Muscle layer of colon (tissue), 2 donors: ENCODE data around the gene RSL1D1.
"Not testable (repeated sequence)": the region's sequence is repeated elsewhere in the genome, so short reads cannot be mapped to it uniquely, and the experiment has no call there.

Source experiments
- H3K27ac ChIP-seq: one replicate; pipeline ENCODE4 v1.7.0; 2013; ENCODE audit warnings: low read depth, mild to moderate bottlenecking, low read length, moderate library complexity
- H3K27me3 ChIP-seq, 2 donors: one replicate each; pipeline ENCODE4 v1.7.0; 2013; ENCODE audit warnings: low read length in 2 of 2, mild to moderate bottlenecking in 2 of 2; ENCODE audit not compliant: insufficient read depth in 2 of 2, control insufficient read depth in 1 of 2
- H3K36me3 ChIP-seq: one replicate; pipeline ENCODE4 v1.7.0; 2013; ENCODE audit warnings: mild to moderate bottlenecking, low read length; ENCODE audit not compliant: insufficient read depth
- H3K4me1 ChIP-seq: one replicate; pipeline ENCODE4 v1.7.0; 2013; ENCODE audit warnings: mild to moderate bottlenecking, low read length; ENCODE audit not compliant: insufficient read depth
- H3K4me3 ChIP-seq, 2 donors: one replicate each; pipeline ENCODE4 v1.7.0; 2013; ENCODE audit warnings: low read length in 2 of 2, low read depth in 1 of 2, mild to moderate bottlenecking in 1 of 2, moderate library complexity in 1 of 2
- H3K9ac ChIP-seq: one replicate; pipeline ENCODE4 v1.7.0; 2013; ENCODE audit warnings: low read length
- H3K9me3 ChIP-seq: one replicate; pipeline ENCODE4 v1.7.0; 2013; ENCODE audit warnings: mild to moderate bottlenecking, low read length
- donor health status: abdominal sarcoma.
- donor health status: Adenocarcinoma of cecum.

The RSL1D1 gene

GRCh38 chr16:11843206-11843605 is 8.1 kb downstream of the RSL1D1 start:
- H3K9me3 ChIP-seq: no peaks in the 10 kb centered on the region
- no peak overlapping the region for H3K27ac ChIP-seq
- H3K4me1 ChIP-seq: no peaks in the 10 kb centered on the region
- no peaks in the 10 kb centered on the region for H3K27me3 ChIP-seq
- no peak overlapping the region for H3K9ac ChIP-seq
- H3K36me3 ChIP-seq: peaks cover 74% of the 10 kb centered on the region
- H3K4me3 ChIP-seq: no peak overlapping the region

GRCh38 chr16:11841026-11841425 is 10.3 kb downstream of the RSL1D1 start:
- Histone ChIP-seq H3K36me3 (peaks cover 75% of the 10 kb centered on the region), H3K9ac (no peak overlapping the region), H3K4me3 (no peak overlapping the region), H3K27ac (no peak overlapping the region), H3K27me3 (no peaks in the 10 kb centered on the region), H3K4me1 (no peaks in the 10 kb centered on the region), H3K9me3 (no peaks in the 10 kb centered on the region)

- H3K9me3 ChIP-seq: no peaks in the 10 kb centered on the region
- no peak overlapping the region for H3K9ac ChIP-seq
- no peaks in the 10 kb centered on the region for H3K4me1 ChIP-seq
- H3K27me3 ChIP-seq: no peaks in the 10 kb centered on the region
- H3K27ac ChIP-seq: no peak overlapping the region
- H3K4me3 ChIP-seq: no peak overlapping the region
- H3K36me3 ChIP-seq: peaks cover 52% of the 10 kb centered on the region
Observed at GRCh38 chr16:11836650-11837244, 14.6 kb downstream of the RSL1D1 start.

GRCh38 chr16:11835891-11836649 is 15.3 kb downstream of the RSL1D1 start:
- Histone ChIP-seq H3K4me3 (no peak overlapping the region), H3K4me1 (no peaks in the 10 kb centered on the region), H3K27me3 (no peaks in the 10 kb centered on the region), H3K36me3 (peaks cover 47% of the 10 kb centered on the region), H3K27ac (no peak overlapping the region), H3K9me3 (no peaks in the 10 kb centered on the region), H3K9ac (no peak overlapping the region)

GRCh38 chr16:11835309-11835708 is 16.0 kb downstream of the RSL1D1 start:
- H3K27ac ChIP-seq: no peak overlapping the region
- no peaks in the 10 kb centered on the region for H3K4me1 ChIP-seq
- no peaks in the 10 kb centered on the region for H3K9me3 ChIP-seq
- H3K27me3 ChIP-seq: no peaks in the 10 kb centered on the region
- H3K36me3 ChIP-seq: peaks cover 40% of the 10 kb centered on the region
- H3K9ac ChIP-seq: no peak overlapping the region
- no peak overlapping the region for H3K4me3 ChIP-seq

GRCh38 chr16:11833951-11834695 is 17.2 kb downstream of the RSL1D1 start:
- no peaks in the 10 kb centered on the region for H3K4me1 ChIP-seq
- no peak overlapping the region for H3K4me3 ChIP-seq
- no peak overlapping the region for H3K9ac ChIP-seq
- peaks cover 29% of the 10 kb centered on the region for H3K36me3 ChIP-seq
- no peak overlapping the region for H3K27ac ChIP-seq
- no peaks in the 10 kb centered on the region for H3K9me3 ChIP-seq
- no peaks in the 10 kb centered on the region for H3K27me3 ChIP-seq

GRCh38 chr16:11828696-11829095 is 22.6 kb downstream of the RSL1D1 start:
- Histone ChIP-seq H3K4me3 (no peak overlapping the region), H3K9me3 (no peaks in the 10 kb centered on the region), H3K27me3 (no peaks in the 10 kb centered on the region), H3K9ac (no peak overlapping the region), H3K4me1 (peaks cover 7% of the 10 kb centered on the region), H3K36me3 (no peaks in the 10 kb centered on the region), H3K27ac (no peak overlapping the region)

- not testable (repeated sequence) for H3K4me1 ChIP-seq, H3K36me3 ChIP-seq, H3K9me3 ChIP-seq, H3K27me3 ChIP-seq, H3K9ac ChIP-seq, H3K27ac ChIP-seq, H3K4me3 ChIP-seq
Observed at GRCh38 chr16:11825520-11826165, 25.7 kb downstream of the RSL1D1 start.

- Histone ChIP-seq H3K4me3 (no peak overlapping the region), H3K27me3 (no peaks in the 10 kb centered on the region)
Observed at GRCh38 chr16:11824362-11824761, 27.0 kb downstream of the RSL1D1 start.

GRCh38 chr16:11823645-11824044 is 27.7 kb downstream of the RSL1D1 start:
- not testable (repeated sequence) for H3K36me3 ChIP-seq, H3K4me3 ChIP-seq, H3K27me3 ChIP-seq, H3K27ac ChIP-seq, H3K9ac ChIP-seq, H3K9me3 ChIP-seq, H3K4me1 ChIP-seq

More at GRCh38 chr16:11824362-11824761, 27.0 kb downstream of the RSL1D1 start:
- no peaks in the 10 kb centered on the region for H3K36me3 ChIP-seq
- H3K9ac ChIP-seq: no peak overlapping the region
- H3K9me3 ChIP-seq: no peaks in the 10 kb centered on the region
- H3K27ac ChIP-seq: no peak overlapping the region
- H3K4me1 ChIP-seq: peaks cover 7% of the 10 kb centered on the region

- Histone ChIP-seq H3K9ac (no peak overlapping the region), H3K27ac (no peak overlapping the region), H3K9me3 (no peaks in the 10 kb centered on the region), H3K36me3 (no peaks in the 10 kb centered on the region), H3K4me1 (peaks cover 7% of the 10 kb centered on the region), H3K27me3 (no peaks in the 10 kb centered on the region), H3K4me3 (no peak overlapping the region)
Observed at GRCh38 chr16:11819798-11820197, 31.5 kb downstream of the RSL1D1 start.
